HG03108 (cell line): ENCODE measurements around the gene RPTOR.

Source experiments
- ATAC-seq: cut with Tn5 transposase; IDR thresholded peaks from one replicate; pipeline ENCODE4 v1.9.1; 2021; ENCODE audit warnings: moderate library complexity; ENCODE audit not compliant: unreplicated experiment

RPTOR gene

DNA sequence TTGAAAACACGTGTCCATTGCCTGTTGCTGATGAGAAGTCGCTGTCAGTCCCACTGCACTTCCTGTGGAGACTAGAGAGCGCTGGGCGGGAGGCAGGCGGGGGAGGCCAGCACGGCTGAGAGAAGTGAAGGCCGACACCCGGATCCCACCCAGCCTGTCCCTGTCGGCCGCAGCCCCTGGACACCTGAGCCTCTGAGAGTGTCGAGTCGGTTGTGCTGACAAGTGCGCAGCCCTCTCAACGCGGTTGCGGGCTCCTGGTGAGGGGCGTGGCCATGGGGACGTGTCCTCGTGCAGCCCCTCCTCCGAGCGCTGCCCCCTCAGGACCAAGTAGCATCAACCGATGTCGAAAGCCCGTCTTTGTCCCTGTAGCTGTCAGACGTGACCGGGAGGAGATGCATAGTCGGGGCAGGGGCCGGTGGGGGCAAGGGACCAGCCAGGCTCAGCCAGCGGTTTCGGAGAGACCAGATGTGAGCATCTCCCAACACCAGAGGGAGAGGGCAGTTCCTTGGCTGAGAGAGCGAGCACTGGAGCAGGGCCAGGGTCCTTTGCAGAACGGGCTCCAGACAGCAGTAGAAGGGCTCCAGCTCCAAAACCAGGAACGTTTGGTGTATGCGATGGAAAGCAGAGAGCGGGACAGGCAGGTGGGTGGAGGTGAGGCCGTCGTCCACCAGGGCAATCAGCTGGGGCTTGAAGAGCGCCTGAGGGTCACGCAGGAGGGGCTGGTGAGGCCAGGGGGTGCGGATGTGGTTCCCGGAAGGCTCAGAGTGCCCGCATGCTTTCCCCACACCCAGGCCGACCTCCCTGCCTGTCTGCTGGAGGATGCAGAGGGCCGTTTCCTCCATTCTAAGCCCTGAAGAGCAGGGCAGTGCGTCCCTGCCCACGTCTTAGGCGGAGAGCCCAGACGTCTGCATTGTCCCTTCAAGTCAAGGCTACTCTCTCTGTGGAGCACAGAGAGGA, 403.7 kb downstream of the RPTOR start:
- ATAC-seq: no peak

DNA sequence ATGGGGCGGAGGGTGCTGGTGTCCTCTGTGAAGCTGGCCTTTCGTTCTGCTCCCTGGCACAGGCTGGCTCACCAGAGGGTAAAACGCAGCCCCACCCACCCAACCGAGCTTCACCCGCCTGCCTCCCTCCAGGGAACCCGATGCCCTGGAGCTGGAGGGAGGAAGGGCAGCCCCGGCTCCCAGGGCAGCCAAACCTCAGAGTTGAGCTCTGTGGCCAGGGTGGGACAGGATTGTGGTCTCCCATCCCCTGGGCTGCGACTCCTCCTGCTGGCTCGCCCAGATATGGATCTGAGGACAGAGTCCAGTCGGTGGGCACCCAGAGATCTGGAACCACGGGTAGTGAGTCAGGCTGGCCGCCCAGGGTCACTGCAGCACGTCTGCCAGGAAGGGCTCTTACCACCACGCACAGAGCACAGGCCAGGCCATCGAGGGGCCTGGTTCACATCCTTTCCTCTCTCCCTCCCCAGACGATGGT, 404.4 kb downstream of the RPTOR start:
- no peak for ATAC-seq

GRCh38 chr17:80949451-80950421, 405.1 kb downstream of the RPTOR start:
- ATAC-seq: no peak

GRCh38 chr17:80950466-80951120, 406.0 kb downstream of the RPTOR start:
- ATAC-seq: no peak

- ATAC-seq: no peak
Observed at GRCh38 chr17:80951121-80952090, 406.8 kb downstream of the RPTOR start.

DNA sequence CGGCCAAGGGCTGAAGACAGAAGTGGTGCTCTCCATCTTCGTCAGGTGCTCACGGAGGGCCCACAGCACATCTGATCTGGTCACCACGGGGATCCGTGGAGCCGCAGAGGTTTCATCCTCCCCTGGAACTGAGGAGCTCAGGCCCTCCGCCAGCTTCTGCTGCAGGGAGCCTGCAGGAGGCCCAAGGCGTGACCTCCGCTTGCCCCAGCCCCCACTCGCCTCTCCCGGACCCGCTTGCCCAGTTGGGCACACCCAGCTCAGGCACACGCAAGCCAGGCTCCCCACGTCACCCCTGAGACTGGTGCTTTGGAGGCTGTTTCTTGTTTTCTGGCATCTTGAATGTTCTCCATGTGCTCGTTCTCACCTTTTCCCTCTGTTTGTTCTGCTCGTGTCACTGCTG, 407.7 kb downstream of the RPTOR start:
- no peak for ATAC-seq

DNA sequence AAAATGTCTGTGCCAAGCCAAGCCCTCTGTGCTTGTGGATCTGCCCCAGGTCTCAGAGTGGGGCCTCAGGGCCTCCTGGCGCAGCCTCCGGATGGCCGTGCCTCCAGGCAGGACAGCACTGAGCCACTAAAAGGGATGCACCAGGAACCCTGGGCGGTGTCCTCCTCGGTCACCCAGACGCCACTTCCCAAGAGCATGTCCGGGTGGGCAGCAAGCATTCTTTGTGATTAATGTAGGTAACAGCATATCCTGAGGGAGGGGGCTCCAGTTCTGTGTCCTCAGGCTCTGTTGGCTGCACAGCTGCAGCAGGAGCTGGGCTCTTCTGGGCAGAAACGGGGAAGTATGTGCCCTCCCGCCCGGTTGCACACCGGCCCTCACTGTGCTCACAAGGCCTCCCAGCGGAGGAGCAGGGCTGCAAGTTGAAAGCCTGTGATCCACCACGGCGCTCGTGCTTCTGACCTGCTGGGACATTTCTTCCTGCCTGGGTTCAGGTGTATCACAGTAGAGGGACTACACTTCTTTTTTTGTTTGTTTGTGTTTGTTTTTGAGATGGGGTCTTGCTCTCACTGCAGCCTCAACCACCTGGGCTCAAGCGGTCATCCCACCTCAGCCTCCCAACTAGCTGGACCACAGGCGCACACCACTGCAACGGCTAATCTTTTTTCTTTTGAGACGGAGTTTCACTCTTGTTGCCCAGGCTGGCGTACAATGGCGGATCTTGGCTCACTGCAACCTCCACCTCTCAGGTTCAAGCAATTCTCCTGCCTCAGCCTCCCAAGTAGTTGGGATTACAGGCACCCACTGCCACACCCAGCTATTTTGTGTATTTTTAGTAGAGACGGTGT, 409.1 kb downstream of the RPTOR start:
- no peak for ATAC-seq

GRCh38 chr17:80955078-80955477, 410.4 kb downstream of the RPTOR start:
- ATAC-seq: no peak

- no peak for ATAC-seq
Observed at GRCh38 chr17:80955671-80956280, 411.1 kb downstream of the RPTOR start.

GRCh38 chr17:80956321-80957190, 411.9 kb downstream of the RPTOR start:
- ATAC-seq: no peak

DNA sequence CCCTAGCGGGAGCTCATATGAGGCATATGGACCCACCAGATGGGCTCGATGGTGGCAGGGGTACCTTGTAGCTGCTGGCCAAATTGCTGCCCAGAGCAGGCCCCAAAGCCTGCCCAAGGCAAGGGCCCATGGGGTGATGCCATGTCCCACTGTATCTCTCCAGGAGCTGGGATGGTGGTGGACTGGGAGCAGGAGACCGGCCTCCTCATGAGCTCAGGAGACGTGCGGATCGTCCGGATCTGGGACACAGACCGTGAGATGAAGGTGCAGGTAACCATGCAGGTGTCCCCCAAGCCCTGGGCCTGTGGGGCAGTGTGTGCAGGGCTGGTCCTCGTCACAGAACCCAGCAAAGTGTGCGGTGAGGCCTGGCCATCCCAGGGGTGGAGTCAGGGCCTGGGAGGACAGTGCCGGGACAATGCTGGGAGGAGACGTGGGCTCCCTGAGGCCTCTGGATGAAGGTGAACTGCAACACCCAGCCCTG, 412.9 kb downstream of the RPTOR start:
- no peak for ATAC-seq

GRCh38 chr17:80959330-80960036, 414.8 kb downstream of the RPTOR start:
- ATAC-seq: no peak

DNA sequence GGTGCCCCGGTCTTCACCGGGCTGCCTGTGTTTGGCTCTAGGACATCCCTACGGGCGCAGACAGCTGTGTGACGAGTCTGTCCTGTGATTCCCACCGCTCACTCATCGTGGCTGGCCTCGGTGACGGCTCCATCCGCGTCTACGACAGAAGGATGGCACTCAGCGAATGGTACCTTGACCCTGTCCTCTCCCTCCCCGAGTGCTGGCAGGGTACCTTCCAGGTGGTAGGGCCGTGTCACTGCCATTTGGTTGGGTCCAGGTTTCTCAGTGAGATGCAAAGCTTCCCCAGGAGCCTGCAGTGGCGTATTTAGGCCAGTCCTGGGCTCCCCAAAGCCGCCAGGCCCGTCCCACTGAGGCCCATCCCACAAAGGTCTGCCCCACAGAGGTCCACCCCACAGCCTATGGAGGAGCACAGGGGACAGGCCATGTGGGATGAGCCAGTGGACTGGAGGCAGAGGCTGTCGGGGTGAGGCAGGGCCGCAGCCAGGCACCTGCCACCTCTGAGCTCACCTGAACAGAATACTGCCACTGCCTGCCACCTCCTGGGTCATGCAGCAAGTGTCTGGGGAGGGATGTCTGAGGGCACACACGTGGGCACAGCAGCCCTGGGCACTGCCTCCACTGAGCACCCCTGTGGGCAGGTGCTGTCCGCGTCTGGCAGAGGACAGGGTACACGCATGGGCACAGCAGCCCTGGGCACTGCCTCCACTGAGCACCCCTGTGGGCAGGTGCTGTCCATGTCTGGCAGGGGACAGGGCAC, 415.6 kb downstream of the RPTOR start:
- ATAC-seq: no peak

- ATAC-seq: no peak
Observed at GRCh38 chr17:80960797-80961452, 416.3 kb downstream of the RPTOR start.

- no peak for ATAC-seq
Observed at GRCh38 chr17:80961541-80962330, 417.1 kb downstream of the RPTOR start.
